Neural cell (in vitro differentiated cells): ENCODE data around the gene ADK.
"Not testable (repeated sequence)": the region's sequence is repeated elsewhere in the genome, so short reads cannot be mapped to it uniquely, and the experiment has no call there.

Experiments used
- CTCF ChIP-seq: fragments of 450-650 bp; IDR thresholded peaks from 2 replicates; pipeline ENCODE4 v1.5.1; 2014; ENCODE audit warnings: antibody characterized with exemption, mild to moderate bottlenecking, moderate library complexity; ENCODE audit not compliant: poor library complexity, severe bottlenecking
- EP300 ChIP-seq: fragments of 450-650 bp; conservative IDR thresholded peaks from 2 replicates; pipeline ENCODE4 v1.6.1; 2014; ENCODE audit warnings: antibody characterized with exemption, mild to moderate bottlenecking, moderate library complexity; ENCODE audit not compliant: poor library complexity, severe bottlenecking
- MXI1 ChIP-seq: fragments of 450-650 bp; conservative IDR thresholded peaks from 2 replicates; pipeline ENCODE4 v1.6.1; 2014; ENCODE audit warnings: antibody characterized with exemption, mild to moderate bottlenecking; ENCODE audit not compliant: poor library complexity, severe bottlenecking
- POLR2AphosphoS5 ChIP-seq: IDR thresholded peaks from 2 replicates; pipeline ENCODE4 v1.6.1; 2012
- RAD21 ChIP-seq: fragments of 450-650 bp; conservative IDR thresholded peaks from 2 replicates; pipeline ENCODE4 v1.6.1; 2014; ENCODE audit warnings: antibody characterized with exemption, mild to moderate bottlenecking, moderate library complexity
- REST ChIP-seq: IDR thresholded peaks from 2 replicates; pipeline ENCODE4 v1.6.1; 2012; ENCODE audit warnings: borderline replicate concordance
- TAF1 ChIP-seq: IDR thresholded peaks from 2 replicates; pipeline ENCODE4 v1.6.1; 2012; ENCODE audit warnings: low read depth

- not testable (repeated sequence) for TF ChIP-seq POLR2AphosphoS5, EP300, CTCF, REST, RAD21, TAF1, MXI1
These were observed 202.0 kb downstream of the ADK start for GRCh38 chr10:74353021-74353420.
